ENCODE results near the gene COIL.

Gene COIL

GRCh38 chr17:56909742-56910508 lies 50.9 kb downstream of the COIL start:
- DNase-seq (ENCODE audit: low spot score) = no peak

GRCh38 chr17:56908001-56908542 lies 52.8 kb downstream of the COIL start:
- DNase-seq (ENCODE audit: low spot score) = no peak

GRCh38 chr17:56903560-56903959 lies 57.3 kb downstream of the COIL start:
- no peak for DNase-seq (ENCODE audit: low spot score)

GRCh38 chr17:56902348-56902747 lies 58.5 kb downstream of the COIL start:
- peak; percentile 52 for DNase-seq (ENCODE audit: low spot score)

- DNase-seq (ENCODE audit: low spot score) = no peak
Observed at GRCh38 chr17:56899403-56899802, 61.4 kb downstream of the COIL start.

- DNase-seq (ENCODE audit: low spot score) = no peak
Observed at GRCh38 chr17:56898874-56899273, 62.0 kb downstream of the COIL start.

GRCh38 chr17:56897646-56898424 lies 63.0 kb downstream of the COIL start:
- no peak for DNase-seq (ENCODE audit: low spot score)

GRCh38 chr17:56896968-56897359 lies 63.9 kb downstream of the COIL start:
- DNase-seq (ENCODE audit: low spot score) = no peak

- DNase-seq (ENCODE audit: low spot score) = no peak
Observed at GRCh38 chr17:56896217-56896967, 64.5 kb downstream of the COIL start.

GRCh38 chr17:56894859-56895455 lies 65.9 kb downstream of the COIL start:
- no peak for DNase-seq (ENCODE audit: low spot score)

- DNase-seq (ENCODE audit: low spot score) = no peak
Observed at GRCh38 chr17:56893503-56893902, 67.3 kb downstream of the COIL start.

GRCh38 chr17:56892333-56892732 lies 68.5 kb downstream of the COIL start:
- no peak for DNase-seq (ENCODE audit: low spot score)

GRCh38 chr17:56891751-56892150 lies 69.1 kb downstream of the COIL start:
- DNase-seq (ENCODE audit: low spot score) = no peak

- DNase-seq (ENCODE audit: low spot score) = no peak
Observed at GRCh38 chr17:56890906-56891674, 69.8 kb downstream of the COIL start.

- DNase-seq (ENCODE audit: low spot score) = no peak
Observed at GRCh38 chr17:56890390-56890789, 70.5 kb downstream of the COIL start.

Measured in GM03348 (cell line).